Measurements from ENCODE around the gene INHBA. TPM values are rescaled to one million over a fixed set of nuclear protein-coding genes. Genes with fewer than 3 reads are reported as not detected.

INHBA gene
- total RNA-seq, 1 donor from 2014 or later: 0.34 TPM

DNA sequence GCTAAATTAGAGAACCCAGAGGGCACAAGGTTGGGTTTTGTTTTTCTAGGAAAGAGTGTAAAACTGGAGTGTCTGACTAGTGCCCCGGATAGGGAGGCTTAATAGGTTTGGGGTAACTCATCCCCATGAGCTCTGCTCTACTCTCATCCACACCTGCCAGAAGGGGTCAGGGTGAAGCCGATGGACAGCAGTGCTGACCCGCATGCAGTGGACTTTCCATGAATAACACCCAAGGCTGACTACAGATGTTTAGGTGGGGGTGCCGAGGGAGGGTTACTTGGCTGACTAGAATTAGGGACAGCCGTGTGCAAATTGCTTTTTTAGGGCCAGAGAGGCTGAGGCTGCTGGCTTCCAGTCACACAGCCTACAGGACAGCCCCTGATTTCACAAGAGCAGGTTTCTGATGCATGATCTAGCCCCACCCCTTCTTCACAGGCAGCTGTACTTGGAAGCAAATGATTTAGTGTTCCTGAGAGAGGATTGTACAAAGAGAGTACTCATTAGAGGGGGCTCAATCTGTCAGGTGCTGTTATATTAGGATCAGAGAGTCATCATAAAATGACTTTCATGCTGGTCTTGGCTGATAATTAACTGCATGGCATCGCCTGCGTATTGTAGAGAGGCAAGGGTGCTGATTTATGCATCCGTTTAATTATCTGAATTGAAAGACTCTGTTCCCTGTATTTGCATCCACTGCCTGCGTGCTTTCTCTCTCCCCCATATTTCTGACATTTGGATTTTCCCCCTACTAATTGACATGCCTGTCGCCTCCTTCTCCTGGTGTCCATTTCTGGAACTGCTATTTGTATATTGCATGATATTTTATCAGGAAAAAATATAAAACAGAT lies 9.5 kb downstream of the INHBA start:
- Mint-ChIP-seq H3K27ac (no peak overlapping the region), H3K9me3 (ENCODE audit: low read depth) (no peaks in the 10 kb centered on the region), H3K4me1 (ENCODE audit: low read depth) (peaks cover 10% of the 10 kb centered on the region), H3K36me3 (ENCODE audit: insufficient read depth) (no peaks in the 10 kb centered on the region), H3K4me3 (ENCODE audit: low read depth) (no peak overlapping the region), H3K27me3 (peaks cover 26% of the 10 kb centered on the region)
- TF ChIP-seq, protein P1, sequence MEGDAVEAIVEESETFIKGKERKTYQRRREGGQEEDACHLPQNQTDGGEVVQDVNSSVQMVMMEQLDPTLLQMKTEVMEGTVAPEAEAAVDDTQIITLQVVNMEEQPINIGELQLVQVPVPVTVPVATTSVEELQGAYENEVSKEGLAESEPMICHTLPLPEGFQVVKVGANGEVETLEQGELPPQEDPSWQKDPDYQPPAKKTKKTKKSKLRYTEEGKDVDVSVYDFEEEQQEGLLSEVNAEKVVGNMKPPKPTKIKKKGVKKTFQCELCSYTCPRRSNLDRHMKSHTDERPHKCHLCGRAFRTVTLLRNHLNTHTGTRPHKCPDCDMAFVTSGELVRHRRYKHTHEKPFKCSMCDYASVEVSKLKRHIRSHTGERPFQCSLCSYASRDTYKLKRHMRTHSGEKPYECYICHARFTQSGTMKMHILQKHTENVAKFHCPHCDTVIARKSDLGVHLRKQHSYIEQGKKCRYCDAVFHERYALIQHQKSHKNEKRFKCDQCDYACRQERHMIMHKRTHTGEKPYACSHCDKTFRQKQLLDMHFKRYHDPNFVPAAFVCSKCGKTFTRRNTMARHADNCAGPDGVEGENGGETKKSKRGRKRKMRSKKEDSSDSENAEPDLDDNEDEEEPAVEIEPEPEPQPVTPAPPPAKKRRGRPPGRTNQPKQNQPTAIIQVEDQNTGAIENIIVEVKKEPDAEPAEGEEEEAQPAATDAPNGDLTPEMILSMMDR (IDR thresholded peaks at IDR 0.05; ENCODE audit: unreplicated experiment): peak; percentile 47
- no peak for DNase-seq (ENCODE audit: low spot score, unreplicated experiment)

DNA sequence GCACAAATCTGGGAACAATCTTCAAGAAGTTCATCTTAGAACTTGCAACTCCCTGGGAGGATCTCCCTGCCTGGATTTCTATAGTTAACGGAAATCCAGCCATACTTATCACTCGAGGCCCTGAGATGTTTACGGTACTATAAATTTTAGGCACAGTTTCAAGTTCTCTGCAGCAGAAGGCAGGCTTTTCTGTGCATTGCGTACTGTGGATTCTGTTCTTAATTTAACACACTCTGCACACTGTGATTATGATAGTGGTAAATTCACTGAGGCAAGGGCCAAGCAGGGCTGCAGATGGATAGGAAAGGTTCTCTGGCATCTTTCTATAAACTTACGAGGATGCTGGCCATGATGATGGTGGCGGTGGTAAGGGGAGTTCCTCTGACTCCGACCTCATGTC lies 10.6 kb downstream of the INHBA start:
- Mint-ChIP-seq H3K9me3 (ENCODE audit: low read depth) (no peaks in the 10 kb centered on the region), H3K27me3 (peaks cover 15% of the 10 kb centered on the region), H3K4me1 (ENCODE audit: low read depth) (peaks cover 10% of the 10 kb centered on the region), H3K4me3 (ENCODE audit: low read depth) (no peak overlapping the region), H3K36me3 (ENCODE audit: insufficient read depth) (no peaks in the 10 kb centered on the region), H3K27ac (no peak overlapping the region)
- DNase-seq (ENCODE audit: low spot score, unreplicated experiment): no peak
- TF ChIP-seq, protein P1 (IDR thresholded peaks at IDR 0.05; ENCODE audit: unreplicated experiment): no peak

DNA sequence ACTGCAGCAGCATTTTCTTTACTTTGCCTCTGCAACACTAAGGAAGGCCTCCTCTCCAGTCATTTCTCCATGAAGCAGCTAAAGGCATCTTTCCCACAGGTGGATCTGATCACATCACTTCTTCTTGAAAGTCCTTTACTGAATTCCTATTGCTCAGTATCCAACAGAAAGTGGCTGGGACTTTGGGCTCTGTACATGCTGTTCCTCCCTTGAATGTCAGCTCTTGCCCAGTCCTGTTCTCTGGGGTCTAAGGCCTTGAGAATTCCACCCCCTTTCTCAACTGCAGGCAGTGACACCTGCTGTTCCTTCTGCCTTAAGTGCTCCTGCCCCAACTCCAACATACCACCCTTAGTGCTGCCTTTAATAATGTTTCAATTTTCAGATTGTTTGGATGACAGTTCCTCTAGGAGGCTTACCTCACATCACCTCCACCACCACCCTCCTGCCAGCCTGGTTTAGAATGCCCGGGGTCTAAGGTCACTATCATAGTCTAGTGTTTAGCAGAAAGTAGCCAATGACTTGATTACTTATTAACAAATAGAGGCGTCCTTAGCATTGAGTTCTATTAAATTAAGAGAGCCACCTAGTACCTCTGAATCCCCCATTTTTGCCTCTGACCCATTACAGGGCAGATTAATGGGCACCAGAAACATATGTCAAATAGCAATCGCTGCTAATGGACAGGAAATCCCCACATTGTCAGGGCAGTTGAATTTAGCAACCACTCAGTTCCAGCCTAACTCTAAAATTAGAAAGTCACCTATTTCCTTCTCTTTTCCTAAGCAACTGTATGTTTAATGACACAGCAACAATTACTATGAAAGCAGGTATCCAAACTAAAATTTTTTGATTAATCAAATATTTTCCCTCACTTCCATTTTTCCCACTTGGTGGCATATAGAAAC lies 11.4 kb downstream of the INHBA start:
- no peak for DNase-seq (ENCODE audit: low spot score, unreplicated experiment)
- no peak overlapping the region for H3K27ac Mint-ChIP-seq
- no peaks in the 10 kb centered on the region for H3K9me3 Mint-ChIP-seq (ENCODE audit: low read depth)
- peaks cover 15% of the 10 kb centered on the region for H3K27me3 Mint-ChIP-seq
- H3K36me3 Mint-ChIP-seq (ENCODE audit: insufficient read depth): no peaks in the 10 kb centered on the region
- no peak overlapping the region for H3K4me3 Mint-ChIP-seq (ENCODE audit: low read depth)
- TF ChIP-seq, protein P1 (IDR thresholded peaks at IDR 0.05; ENCODE audit: unreplicated experiment): no peak
- H3K4me1 Mint-ChIP-seq (ENCODE audit: low read depth): peaks cover 10% of the 10 kb centered on the region

DNA sequence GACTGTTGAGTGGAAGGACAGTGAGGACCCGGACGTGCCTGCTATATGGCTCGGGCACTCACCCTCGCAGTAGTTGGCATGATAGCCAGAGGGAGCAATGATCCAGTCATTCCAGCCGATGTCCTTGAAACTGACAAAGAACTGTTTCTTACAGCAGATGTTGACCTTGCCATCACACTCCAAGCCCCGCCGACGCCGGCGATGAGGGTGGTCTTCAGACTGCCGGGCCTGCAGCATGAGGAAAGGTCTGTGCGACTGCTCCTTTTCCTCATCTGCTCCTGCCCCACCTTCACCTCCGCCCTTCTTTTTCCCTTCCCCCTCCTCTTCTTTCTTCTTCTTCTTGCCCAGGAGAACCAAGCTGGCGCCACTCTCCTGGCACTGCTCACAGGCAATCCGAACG lies 13.1 kb downstream of the INHBA start:
- peaks cover 6% of the 10 kb centered on the region for H3K4me1 Mint-ChIP-seq (ENCODE audit: low read depth)
- TF ChIP-seq, protein P1 (IDR thresholded peaks at IDR 0.05; ENCODE audit: unreplicated experiment): no peak
- no peaks in the 10 kb centered on the region for H3K9me3 Mint-ChIP-seq (ENCODE audit: low read depth)
- no peaks in the 10 kb centered on the region for H3K36me3 Mint-ChIP-seq (ENCODE audit: insufficient read depth)
- H3K27me3 Mint-ChIP-seq: peaks cover 10% of the 10 kb centered on the region
- no peak overlapping the region for H3K4me3 Mint-ChIP-seq (ENCODE audit: low read depth)
- H3K27ac Mint-ChIP-seq: peak overlapping the region; percentile 73
- DNase-seq (ENCODE audit: low spot score, unreplicated experiment): no peak

DNA sequence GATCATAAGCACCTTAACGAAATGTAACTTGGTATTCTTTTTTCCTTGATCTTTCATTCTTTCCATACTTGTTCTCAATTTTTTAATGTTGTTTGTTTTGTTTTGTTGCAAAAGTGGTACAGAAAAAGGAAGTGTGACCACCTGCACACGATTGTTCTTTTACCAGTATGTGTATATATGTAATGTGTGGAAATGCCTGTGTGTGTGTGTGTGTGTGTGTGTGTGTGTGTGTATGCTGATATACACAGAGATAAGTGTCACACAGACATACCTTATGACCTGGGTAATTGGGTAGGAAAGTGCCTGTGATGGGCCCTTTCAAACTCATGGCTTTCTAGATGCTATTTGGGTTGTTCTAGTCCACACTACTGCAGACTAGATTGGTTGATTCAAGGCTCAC lies 14.0 kb downstream of the INHBA start:
- Mint-ChIP-seq H3K4me1 (ENCODE audit: low read depth) (peaks cover 6% of the 10 kb centered on the region), H3K27me3 (peaks cover 6% of the 10 kb centered on the region), H3K27ac (no peak overlapping the region), H3K36me3 (ENCODE audit: insufficient read depth) (no peaks in the 10 kb centered on the region), H3K9me3 (ENCODE audit: low read depth) (no peaks in the 10 kb centered on the region), H3K4me3 (ENCODE audit: low read depth) (no peak overlapping the region)
- TF ChIP-seq, protein P1 (IDR thresholded peaks at IDR 0.05; ENCODE audit: unreplicated experiment): no peak
- DNase-seq (ENCODE audit: low spot score, unreplicated experiment): no peak

All from progenitor cell of endocrine pancreas (in vitro differentiated cells).